ENCODE results near the gene ROR2. TPM values are rescaled to one million over a fixed set of nuclear protein-coding genes. Genes with fewer than 3 reads are reported as not detected.

Gene ROR2
- total RNA-seq, 4 donors from 2014 or later, result 1.8 to 4.2 (median 2.7) TPM

DNA sequence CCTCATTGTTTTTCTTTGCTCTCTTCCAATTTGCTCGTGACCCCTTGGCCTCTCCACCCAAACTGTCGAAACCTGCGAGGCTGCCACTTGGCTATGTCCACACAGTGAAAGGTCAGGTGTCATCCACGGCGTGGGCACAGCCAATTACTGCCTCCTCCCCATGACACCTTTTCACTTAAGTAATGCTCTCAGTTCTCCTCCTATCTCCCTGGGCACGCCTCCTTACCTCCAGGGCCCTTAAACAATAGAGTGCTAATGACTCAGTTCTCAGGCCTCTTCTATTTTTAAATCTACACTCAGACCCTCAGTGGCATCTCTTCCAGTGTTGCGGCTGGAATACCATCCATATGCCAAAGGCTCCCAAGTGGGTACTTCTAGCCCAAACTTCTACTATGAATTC, 256.8 kb downstream of the ROR2 start:
- no peaks in the 10 kb centered on the region for H3K36me3 ChIP-seq
- WGBS, 2 donors, result 48 to 51% methylated on average over 7 of the region's 7 CpGs
- no peaks in the 10 kb centered on the region for H3K9me3 ChIP-seq
- H3K4me1 ChIP-seq, result peaks cover 0 to 4% (median 0%) of the 10 kb centered on the region in 4 donors
- H3K27me3 ChIP-seq, result no peaks in the 10 kb centered on the region
- TF ChIP-seq POLR2A (IDR thresholded peaks at IDR 0.05), result no peak
- TF ChIP-seq, protein P1, sequence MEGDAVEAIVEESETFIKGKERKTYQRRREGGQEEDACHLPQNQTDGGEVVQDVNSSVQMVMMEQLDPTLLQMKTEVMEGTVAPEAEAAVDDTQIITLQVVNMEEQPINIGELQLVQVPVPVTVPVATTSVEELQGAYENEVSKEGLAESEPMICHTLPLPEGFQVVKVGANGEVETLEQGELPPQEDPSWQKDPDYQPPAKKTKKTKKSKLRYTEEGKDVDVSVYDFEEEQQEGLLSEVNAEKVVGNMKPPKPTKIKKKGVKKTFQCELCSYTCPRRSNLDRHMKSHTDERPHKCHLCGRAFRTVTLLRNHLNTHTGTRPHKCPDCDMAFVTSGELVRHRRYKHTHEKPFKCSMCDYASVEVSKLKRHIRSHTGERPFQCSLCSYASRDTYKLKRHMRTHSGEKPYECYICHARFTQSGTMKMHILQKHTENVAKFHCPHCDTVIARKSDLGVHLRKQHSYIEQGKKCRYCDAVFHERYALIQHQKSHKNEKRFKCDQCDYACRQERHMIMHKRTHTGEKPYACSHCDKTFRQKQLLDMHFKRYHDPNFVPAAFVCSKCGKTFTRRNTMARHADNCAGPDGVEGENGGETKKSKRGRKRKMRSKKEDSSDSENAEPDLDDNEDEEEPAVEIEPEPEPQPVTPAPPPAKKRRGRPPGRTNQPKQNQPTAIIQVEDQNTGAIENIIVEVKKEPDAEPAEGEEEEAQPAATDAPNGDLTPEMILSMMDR (IDR thresholded peaks at IDR 0.05), result no peak
- no peak for TF ChIP-seq EP300 (IDR thresholded peaks at IDR 0.05)
- no peak overlapping the region for H3K4me3 ChIP-seq
- no peak overlapping the region for H3K27ac ChIP-seq
- DNase-seq (ENCODE audit: low spot score in 2 of 2), result no peak

DNA sequence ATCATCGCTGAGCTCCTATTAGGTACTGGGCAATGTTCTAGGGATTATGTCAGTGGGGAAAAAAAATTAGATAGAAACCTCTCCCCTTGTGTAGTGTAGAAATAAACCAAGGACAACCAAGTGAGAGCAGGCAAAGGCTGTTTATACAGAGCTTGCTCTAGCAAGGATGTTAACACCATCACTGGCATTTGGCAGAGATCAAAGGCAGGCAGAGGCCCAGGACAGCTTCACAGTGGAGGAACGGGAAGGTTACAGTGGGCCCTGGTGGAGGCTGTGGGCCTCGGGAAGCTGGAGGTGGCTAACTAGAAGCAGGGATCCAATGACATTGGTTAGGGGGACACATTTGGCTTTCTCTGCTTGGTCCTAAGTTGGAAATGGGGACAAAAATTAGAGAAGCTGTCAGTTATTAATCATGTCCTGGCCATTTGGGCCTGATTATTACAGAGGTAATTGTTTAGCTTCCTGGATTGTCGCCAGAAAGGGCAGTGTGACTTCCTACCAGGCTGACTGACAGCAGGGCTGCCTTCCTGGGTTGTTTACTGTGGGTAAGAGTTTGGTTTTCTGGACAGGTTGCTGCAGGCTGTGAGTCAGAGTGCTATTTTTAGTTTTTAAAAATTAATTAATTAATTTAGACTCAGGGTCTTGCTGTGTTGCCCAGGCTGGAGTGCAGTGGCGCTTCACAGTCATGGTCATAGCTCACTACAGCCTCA, 259.3 kb downstream of the ROR2 start:
- no peak for DNase-seq (ENCODE audit: low spot score in 2 of 2)
- Histone ChIP-seq H3K4me3 (no peak overlapping the region), H3K36me3 (no peaks in the 10 kb centered on the region), H3K9me3 (no peaks in the 10 kb centered on the region), H3K4me1 (no peaks in the 10 kb centered on the region), H3K27me3 (no peaks in the 10 kb centered on the region), H3K27ac (no peak overlapping the region)
- WGBS, 2 donors, result 68 to 77% methylated on average over 5 of the region's 5 CpGs
- TF ChIP-seq, protein P1 (IDR thresholded peaks at IDR 0.05), result no peak
- TF ChIP-seq POLR2A (IDR thresholded peaks at IDR 0.05), result no peak
- no peak for TF ChIP-seq EP300 (IDR thresholded peaks at IDR 0.05)

DNA sequence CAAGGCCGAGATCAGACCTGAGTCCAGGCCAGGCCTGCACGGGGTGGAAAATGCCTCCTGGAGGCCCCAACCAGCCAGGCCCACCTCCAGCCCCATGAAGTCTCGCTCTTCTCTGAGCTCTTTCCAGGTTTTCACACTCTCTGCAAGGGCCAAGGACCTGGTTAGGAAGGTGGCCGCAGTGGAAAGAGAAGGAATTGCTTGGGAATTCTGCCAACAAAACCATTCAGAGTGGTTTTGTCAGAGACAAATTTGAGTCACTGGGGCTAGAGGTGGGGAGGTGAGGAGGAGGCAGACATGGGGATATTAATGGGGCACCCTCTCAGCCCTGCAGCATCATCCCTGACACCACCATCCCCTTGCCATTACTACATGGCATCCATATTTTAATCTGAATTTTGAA, 261.0 kb downstream of the ROR2 start:
- H3K4me1 ChIP-seq, result no peaks in the 10 kb centered on the region
- no peak overlapping the region for H3K4me3 ChIP-seq
- TF ChIP-seq, protein P1 (IDR thresholded peaks at IDR 0.05), result no peak
- TF ChIP-seq EP300 (IDR thresholded peaks at IDR 0.05), result no peak
- no peak for TF ChIP-seq POLR2A (IDR thresholded peaks at IDR 0.05)
- no peak overlapping the region for H3K27ac ChIP-seq
- DNase-seq (ENCODE audit: low spot score in 2 of 2), result no peak
- H3K27me3 ChIP-seq, result no peaks in the 10 kb centered on the region
- WGBS, 2 donors, result 80 to 81% methylated on average over 3 to 4 of the region's 4 CpGs
- no peaks in the 10 kb centered on the region for H3K9me3 ChIP-seq
- no peaks in the 10 kb centered on the region for H3K36me3 ChIP-seq

DNA sequence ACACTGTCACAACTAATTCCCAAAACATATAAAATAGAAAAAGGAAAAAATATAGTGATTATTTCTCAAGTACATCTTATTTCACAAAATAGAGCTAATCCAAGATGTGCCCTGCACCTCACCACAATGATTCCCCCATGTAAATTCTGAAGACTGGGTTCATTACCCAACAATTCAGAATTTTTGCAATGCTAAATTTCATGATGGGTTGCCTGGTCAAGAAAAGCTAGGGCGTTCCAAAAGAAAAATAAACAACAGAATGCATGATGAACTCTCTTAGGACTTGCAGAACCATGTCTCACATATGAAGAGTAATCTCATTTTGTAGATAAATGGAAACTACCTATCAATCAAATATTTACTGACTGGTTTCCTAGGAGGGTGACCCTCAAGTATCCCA, 266.8 kb downstream of the ROR2 start:
- TF ChIP-seq, protein P1 (IDR thresholded peaks at IDR 0.05), result no peak
- TF ChIP-seq EP300 (IDR thresholded peaks at IDR 0.05) (no peak), POLR2A (IDR thresholded peaks at IDR 0.05) (no peak)
- peaks cover 0 to 5% (median 3%) of the 10 kb centered on the region in 4 donors for H3K4me1 ChIP-seq

GRCh38 chr9:91682806-91683205, 267.2 kb downstream of the ROR2 start:
- H3K36me3 ChIP-seq, result no peaks in the 10 kb centered on the region
- H3K9me3 ChIP-seq, result no peaks in the 10 kb centered on the region
- no peak overlapping the region for H3K27ac ChIP-seq
- no peak for DNase-seq (ENCODE audit: low spot score in 2 of 2)
- no peak overlapping the region for H3K4me3 ChIP-seq
- H3K4me1 ChIP-seq, result peaks cover 0 to 5% (median 3%) of the 10 kb centered on the region in 4 donors
- no peaks in the 10 kb centered on the region for H3K27me3 ChIP-seq
- TF ChIP-seq EP300 (IDR thresholded peaks at IDR 0.05) (no peak), POLR2A (IDR thresholded peaks at IDR 0.05) (no peak)
- TF ChIP-seq, protein P1 (IDR thresholded peaks at IDR 0.05), result no peak
- WGBS, 2 donors, result 86 to 88% methylated on average over 6 of the region's 6 CpGs

More for the DNA sequence above, 266.8 kb downstream of the ROR2 start:
- DNase-seq (ENCODE audit: low spot score in 2 of 2), result no peak
- Histone ChIP-seq H3K9me3 (no peaks in the 10 kb centered on the region), H3K36me3 (no peaks in the 10 kb centered on the region), H3K27me3 (no peaks in the 10 kb centered on the region), H3K27ac (no peak overlapping the region), H3K4me3 (no peak overlapping the region)
- WGBS, 2 donors, result 78 to 81% methylated on average over 1 of the region's 1 CpG
